ENCODE results near the gene DISC1.

The DISC1 gene

DNA sequence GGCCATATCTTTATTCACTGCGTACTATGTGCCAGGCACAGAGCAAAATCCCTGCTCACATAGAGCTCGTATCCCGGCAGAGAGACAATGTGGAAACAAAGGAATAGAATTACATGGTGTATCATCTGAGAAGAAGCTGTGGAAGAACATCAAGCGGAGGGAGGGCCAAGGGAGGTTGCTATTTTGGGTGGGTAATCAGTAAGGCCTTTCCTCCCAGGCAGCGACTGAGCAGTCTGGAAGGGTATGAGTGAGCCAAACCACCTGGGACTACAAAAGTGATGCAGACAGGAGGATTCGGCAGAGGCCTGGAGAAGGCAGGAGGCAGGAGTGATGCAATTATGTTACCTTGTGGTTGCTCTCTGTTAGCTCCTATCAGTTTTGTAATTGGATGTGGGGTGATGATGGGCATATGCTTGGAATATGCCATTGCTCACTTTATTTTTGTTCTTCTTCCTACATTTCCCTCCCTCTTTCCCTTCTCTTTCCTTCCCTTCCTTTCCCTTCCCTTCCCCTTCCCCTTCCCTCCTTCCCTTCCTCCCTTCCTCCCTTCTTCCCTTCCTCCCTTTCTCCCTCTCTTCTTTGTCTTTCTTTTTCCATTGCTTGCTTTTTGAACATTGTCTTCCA, 172.9 kb downstream of the DISC1 start:
- Mint-ChIP-seq H3K27ac (no peak overlapping the region), H3K36me3 (ENCODE audit: low read depth) (peaks cover 34% of the 10 kb centered on the region), H3K4me3 (no peak overlapping the region), H3K4me1 (no peaks in the 10 kb centered on the region), H3K9me3 (peaks cover 28% of the 10 kb centered on the region), H3K27me3 (ENCODE audit: low read depth) (no peaks in the 10 kb centered on the region)
- TF ChIP-seq, protein P1, sequence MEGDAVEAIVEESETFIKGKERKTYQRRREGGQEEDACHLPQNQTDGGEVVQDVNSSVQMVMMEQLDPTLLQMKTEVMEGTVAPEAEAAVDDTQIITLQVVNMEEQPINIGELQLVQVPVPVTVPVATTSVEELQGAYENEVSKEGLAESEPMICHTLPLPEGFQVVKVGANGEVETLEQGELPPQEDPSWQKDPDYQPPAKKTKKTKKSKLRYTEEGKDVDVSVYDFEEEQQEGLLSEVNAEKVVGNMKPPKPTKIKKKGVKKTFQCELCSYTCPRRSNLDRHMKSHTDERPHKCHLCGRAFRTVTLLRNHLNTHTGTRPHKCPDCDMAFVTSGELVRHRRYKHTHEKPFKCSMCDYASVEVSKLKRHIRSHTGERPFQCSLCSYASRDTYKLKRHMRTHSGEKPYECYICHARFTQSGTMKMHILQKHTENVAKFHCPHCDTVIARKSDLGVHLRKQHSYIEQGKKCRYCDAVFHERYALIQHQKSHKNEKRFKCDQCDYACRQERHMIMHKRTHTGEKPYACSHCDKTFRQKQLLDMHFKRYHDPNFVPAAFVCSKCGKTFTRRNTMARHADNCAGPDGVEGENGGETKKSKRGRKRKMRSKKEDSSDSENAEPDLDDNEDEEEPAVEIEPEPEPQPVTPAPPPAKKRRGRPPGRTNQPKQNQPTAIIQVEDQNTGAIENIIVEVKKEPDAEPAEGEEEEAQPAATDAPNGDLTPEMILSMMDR (IDR thresholded peaks at IDR 0.05; ENCODE audit: unreplicated experiment in 3 of 3): no peak

DNA sequence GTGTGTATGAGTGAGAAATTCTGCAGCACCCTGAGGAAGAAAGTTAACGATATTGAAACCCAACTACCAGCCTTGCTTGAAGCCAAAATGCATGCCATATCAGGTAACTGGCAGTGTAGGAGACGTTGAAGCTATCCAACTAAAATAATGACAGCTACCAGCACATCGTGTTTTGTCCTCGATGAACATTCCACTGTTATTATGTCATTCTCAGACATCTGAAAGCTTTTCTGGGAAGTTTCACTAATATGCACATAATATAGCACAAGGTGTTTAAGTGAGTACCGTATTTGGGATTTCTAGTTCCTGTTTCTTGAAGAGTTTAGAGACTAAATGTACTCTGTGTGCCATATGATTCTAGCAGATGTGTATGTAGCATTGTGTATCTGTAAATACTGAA, 173.5 kb downstream of the DISC1 start:
- H3K4me1 Mint-ChIP-seq: no peaks in the 10 kb centered on the region
- H3K27me3 Mint-ChIP-seq (ENCODE audit: low read depth): no peaks in the 10 kb centered on the region
- H3K4me3 Mint-ChIP-seq: no peak overlapping the region
- peaks cover 28% of the 10 kb centered on the region for H3K9me3 Mint-ChIP-seq
- TF ChIP-seq, protein P1 (IDR thresholded peaks at IDR 0.05; ENCODE audit: unreplicated experiment in 3 of 3): no peak
- H3K36me3 Mint-ChIP-seq (ENCODE audit: low read depth): peaks cover 38% of the 10 kb centered on the region
- H3K27ac Mint-ChIP-seq: no peak overlapping the region

DNA sequence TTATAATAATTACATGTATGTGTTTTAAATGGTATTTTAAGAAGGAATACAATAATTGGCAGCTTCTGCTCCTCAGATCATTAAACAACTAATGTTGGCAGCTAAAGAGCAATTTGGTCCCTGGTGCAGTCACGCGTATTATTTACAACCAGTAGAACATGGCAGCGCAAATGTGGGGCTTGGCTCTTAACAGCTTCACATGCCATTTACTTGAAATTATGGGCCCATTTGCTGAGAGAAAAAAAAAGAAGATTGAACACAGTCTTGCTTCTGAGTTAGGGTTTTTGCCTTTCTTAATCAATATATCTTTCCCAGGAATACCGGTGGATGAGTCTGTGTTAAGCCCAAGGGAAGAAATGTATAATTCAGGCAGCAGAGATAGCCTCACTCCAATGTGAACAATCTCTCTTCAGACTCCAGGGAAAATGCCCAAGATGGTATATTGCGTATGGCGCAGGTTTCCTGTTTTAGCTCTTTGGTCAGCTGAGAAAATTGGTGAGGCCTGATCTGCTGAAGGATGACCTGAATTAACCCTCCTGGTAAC, 174.5 kb downstream of the DISC1 start:
- peaks cover 44% of the 10 kb centered on the region for H3K36me3 Mint-ChIP-seq (ENCODE audit: low read depth)

DNA sequence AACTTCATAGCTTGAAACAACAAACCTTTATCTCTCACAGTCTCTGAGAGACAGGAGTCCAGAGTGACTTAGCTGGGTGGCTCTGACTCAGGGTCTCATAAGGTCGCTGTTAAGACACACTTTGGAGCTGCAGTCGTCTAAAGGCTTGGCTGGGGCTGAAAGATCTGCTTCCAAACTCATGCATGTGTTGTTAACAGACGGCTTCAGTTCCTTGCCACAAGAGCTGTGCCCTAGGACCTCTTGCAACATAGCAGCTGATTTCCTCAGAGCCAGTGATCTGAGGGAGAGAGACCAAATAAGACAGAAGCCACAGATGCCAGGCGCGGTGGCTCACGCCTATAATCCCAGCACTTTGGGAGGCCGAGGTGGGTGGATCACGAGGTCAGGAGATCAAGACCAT, 176.8 kb downstream of the DISC1 start:
- Mint-ChIP-seq H3K4me1 (peaks cover 4% of the 10 kb centered on the region), H3K4me3 (no peak overlapping the region), H3K27ac (no peak overlapping the region), H3K9me3 (peaks cover 24% of the 10 kb centered on the region), H3K36me3 (ENCODE audit: low read depth) (peaks cover 44% of the 10 kb centered on the region), H3K27me3 (ENCODE audit: low read depth) (no peaks in the 10 kb centered on the region)
- TF ChIP-seq, protein P1 (IDR thresholded peaks at IDR 0.05; ENCODE audit: unreplicated experiment in 3 of 3): no peak

More for the DNA sequence above, 174.5 kb downstream of the DISC1 start:
- no peak overlapping the region for H3K27ac Mint-ChIP-seq
- H3K4me1 Mint-ChIP-seq: no peaks in the 10 kb centered on the region
- H3K9me3 Mint-ChIP-seq: peaks cover 28% of the 10 kb centered on the region
- no peak overlapping the region for H3K4me3 Mint-ChIP-seq
- no peaks in the 10 kb centered on the region for H3K27me3 Mint-ChIP-seq (ENCODE audit: low read depth)
- TF ChIP-seq, protein P1 (IDR thresholded peaks at IDR 0.05; ENCODE audit: unreplicated experiment in 3 of 3): no peak

DNA sequence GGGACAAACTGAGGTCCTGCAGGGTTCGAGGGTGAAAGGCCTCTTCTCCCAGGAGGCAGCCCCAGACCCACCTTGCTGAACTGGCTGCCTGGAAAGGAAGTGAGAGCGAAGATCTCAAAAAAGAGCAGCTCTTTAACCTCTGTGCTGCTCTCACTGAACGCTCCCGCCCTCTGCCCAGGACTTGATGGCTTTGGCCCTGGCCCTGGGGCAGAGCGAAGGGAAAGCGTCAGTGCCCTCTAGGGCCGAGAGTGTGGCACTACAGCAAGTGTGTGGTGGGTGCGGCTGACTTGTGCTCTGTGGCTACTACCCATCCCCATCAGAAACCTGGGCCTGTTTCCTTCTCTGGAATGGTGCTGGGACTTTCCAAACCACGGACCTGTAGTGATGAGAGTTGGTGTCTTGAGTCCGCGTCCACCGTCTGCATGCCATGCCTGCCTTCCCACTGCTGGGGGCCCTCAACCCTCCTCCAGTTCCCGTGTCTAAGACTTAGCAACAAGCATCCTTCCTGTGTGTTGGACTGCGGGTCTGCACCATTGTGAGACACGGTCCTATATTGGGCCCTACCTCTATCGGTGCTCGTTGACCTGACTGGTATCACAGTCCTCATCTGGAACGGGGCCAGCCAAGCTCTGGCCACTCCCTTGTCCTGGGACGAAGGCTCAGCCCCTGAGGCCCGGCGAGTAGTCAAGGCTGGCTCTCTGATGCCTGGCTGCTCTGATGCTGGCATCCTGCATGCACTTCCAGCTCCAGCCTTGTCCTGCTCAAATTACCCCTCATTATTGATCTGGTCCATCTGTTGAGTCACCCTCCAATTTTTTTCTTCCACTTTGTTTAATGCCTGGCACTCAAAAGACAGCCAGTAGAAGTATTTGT, 180.3 kb downstream of the DISC1 start:
- H3K27ac Mint-ChIP-seq: no peak overlapping the region
- H3K36me3 Mint-ChIP-seq (ENCODE audit: low read depth): peaks cover 20% of the 10 kb centered on the region
- peaks cover 10% of the 10 kb centered on the region for H3K4me1 Mint-ChIP-seq
- TF ChIP-seq, protein P1 (IDR thresholded peaks at IDR 0.05; ENCODE audit: unreplicated experiment in 3 of 3): peak in 2 of 3 experiments; percentile 23 to 27
- peaks cover 12% of the 10 kb centered on the region for H3K9me3 Mint-ChIP-seq
- peaks cover 5% of the 10 kb centered on the region for H3K27me3 Mint-ChIP-seq (ENCODE audit: low read depth)
- no peak overlapping the region for H3K4me3 Mint-ChIP-seq

All from nephron (organoid).